Chondrocyte (in vitro differentiated cells): ENCODE results near the gene CACNA1C. TPM values are rescaled to one million over a fixed set of nuclear protein-coding genes. Genes with fewer than 3 reads are reported as not detected.

Experiments used
- DNase-seq: peaks from one replicate; pipeline ENCODE4 v3.0.0; 2021; ENCODE audit warnings: mixed read lengths, low spot score
- H3K27ac Mint-ChIP-seq: one replicate; pipeline ENCODE4 v1.8.0; 2021; ENCODE audit warnings: mild to moderate bottlenecking, moderate library complexity, mixed read lengths; ENCODE audit not compliant: unreplicated experiment
- H3K27me3 Mint-ChIP-seq: 2 replicates; pipeline ENCODE4 v1.8.0; 2021; ENCODE audit warnings: low read depth, mixed read lengths
- H3K36me3 Mint-ChIP-seq: 2 replicates; pipeline ENCODE4 v1.8.0; 2021; ENCODE audit warnings: low read depth, mixed read lengths
- H3K4me1 Mint-ChIP-seq: 2 replicates; pipeline ENCODE4 v1.8.0; 2021; ENCODE audit warnings: low read depth, mild to moderate bottlenecking, mixed read lengths
- H3K4me3 Mint-ChIP-seq: one replicate; pipeline ENCODE4 v1.8.0; 2021; ENCODE audit warnings: mild to moderate bottlenecking, moderate library complexity, mixed read lengths; ENCODE audit not compliant: unreplicated experiment
- H3K9me3 Mint-ChIP-seq: 2 replicates; pipeline ENCODE4 v1.8.0; 2021; ENCODE audit warnings: low read depth, mixed read lengths
- long read RNA-seq: library from polyadenylated mRNA; stranded (forward); transcript quantifications from one replicate; pipeline ENCODE4 v2.0.0, GENCODE V29; 2021
- total RNA-seq: library from RNA; stranded (reverse); gene quantifications from 3 replicates; pipeline ENCODE4 v1.2.1, GENCODE V29; 2021
- TF ChIP-seq, protein P1 (sequence below): fragments of 200-600 bp; sonication (generic); IDR thresholded peaks from 2 replicates; pipeline ENCODE4 v1.5.0; 2021; ENCODE audit warnings: antibody characterized with exemption, mild to moderate bottlenecking, moderate library complexity

The CACNA1C gene
- 27.0 to 48.5 TPM (median 27.0 TPM) in 3 replicates for total RNA-seq
- long read RNA-seq, partial matches to known transcripts: 11 of 20 reads
- long read RNA-seq, other reads (novel, unspliced or antisense): 9 of 20 reads

- Mint-ChIP-seq H3K27me3 (peaks cover 10% of the 10 kb centered on the region), H3K9me3 (no peaks in the 10 kb centered on the region), H3K36me3 (no peaks in the 10 kb centered on the region), H3K27ac (peak within 1 kb of the TSS; percentile 38), H3K4me3 (peak within 1 kb of the TSS; percentile 79), H3K4me1 (peaks cover 49% of the 10 kb centered on the region)
- no peak for DNase-seq
- TF ChIP-seq, protein P1, sequence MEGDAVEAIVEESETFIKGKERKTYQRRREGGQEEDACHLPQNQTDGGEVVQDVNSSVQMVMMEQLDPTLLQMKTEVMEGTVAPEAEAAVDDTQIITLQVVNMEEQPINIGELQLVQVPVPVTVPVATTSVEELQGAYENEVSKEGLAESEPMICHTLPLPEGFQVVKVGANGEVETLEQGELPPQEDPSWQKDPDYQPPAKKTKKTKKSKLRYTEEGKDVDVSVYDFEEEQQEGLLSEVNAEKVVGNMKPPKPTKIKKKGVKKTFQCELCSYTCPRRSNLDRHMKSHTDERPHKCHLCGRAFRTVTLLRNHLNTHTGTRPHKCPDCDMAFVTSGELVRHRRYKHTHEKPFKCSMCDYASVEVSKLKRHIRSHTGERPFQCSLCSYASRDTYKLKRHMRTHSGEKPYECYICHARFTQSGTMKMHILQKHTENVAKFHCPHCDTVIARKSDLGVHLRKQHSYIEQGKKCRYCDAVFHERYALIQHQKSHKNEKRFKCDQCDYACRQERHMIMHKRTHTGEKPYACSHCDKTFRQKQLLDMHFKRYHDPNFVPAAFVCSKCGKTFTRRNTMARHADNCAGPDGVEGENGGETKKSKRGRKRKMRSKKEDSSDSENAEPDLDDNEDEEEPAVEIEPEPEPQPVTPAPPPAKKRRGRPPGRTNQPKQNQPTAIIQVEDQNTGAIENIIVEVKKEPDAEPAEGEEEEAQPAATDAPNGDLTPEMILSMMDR: peak; percentile 69
Measured at GRCh38 chr12:2052826-2053678, at the start of gene CACNA1C. Gene CACNA1C, plus strand, starts transcription at chr12:2052987. Its CDS starts 576 bp downstream, at chr12:2053563.

GRCh38 chr12:2003676-2004112 lies 49.1 kb upstream of the CACNA1C start:
- Mint-ChIP-seq H3K4me1 (peaks cover 35% of the 10 kb centered on the region), H3K27ac (peak overlapping the region; percentile 98), H3K36me3 (no peaks in the 10 kb centered on the region)

DNA sequence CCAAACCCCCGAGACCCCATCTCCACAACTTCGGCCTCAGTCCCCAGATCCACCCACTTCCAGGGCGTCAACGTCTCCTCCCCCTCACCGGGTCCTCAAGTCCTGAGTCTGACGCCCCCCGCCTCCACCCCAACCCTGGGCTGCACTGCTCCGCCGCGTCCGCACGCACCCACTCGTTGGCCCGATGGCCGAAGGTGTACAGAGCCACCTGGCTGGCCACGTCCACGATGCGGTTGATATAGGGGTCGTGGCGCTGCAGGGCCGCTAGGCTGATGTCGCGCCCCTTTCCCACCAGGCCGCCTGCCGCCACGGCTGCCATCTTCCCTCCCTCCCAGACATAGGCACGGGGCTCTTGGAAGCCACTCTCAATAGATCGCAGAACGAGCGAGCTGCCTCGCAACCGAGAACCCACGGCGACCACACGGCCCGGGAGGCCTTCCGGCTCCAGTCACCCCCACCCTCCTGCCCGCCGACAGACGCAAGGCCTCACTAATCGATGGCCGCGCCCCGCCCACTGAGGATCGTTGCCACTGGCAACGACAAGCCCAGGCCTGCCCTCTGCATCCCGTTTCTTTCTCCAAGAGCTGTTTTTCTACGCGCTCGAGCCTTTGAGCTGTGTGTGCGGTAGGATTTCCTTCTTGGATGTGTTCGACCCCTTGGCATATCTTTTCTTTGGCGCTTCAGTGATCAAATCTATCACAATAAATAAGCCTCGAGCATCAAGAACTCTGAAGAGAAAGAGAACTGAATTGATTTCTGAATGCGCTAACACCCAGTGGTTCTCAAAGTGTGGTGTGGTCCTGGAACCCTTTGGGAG lies 48.5 kb upstream of the CACNA1C start, which contains the start of gene DCP1B:
Gene DCP1B, minus strand, starts transcription at position 345 of the 817 bp plus-strand sequence. Its CDS starts 26 bp downstream, at position 319.
- Mint-ChIP-seq H3K27ac (peak within 1 kb of the TSS; percentile 98), H3K9me3 (no peaks in the 10 kb centered on the region)

More at GRCh38 chr12:2003676-2004112, 49.1 kb upstream of the CACNA1C start:
- Mint-ChIP-seq H3K27me3 (no peaks in the 10 kb centered on the region), H3K9me3 (no peaks in the 10 kb centered on the region), H3K4me3 (peak overlapping the region; percentile 94)
- DNase-seq: no peak
- TF ChIP-seq, protein P1: no peak

GRCh38 chr12:2008677-2009076 lies 44.1 kb upstream of the CACNA1C start:
- DNase-seq: no peak
- TF ChIP-seq, protein P1: no peak
- no peaks in the 10 kb centered on the region for H3K36me3 Mint-ChIP-seq
- H3K27ac Mint-ChIP-seq: no peak overlapping the region
- peaks cover 11% of the 10 kb centered on the region for H3K4me1 Mint-ChIP-seq
- no peaks in the 10 kb centered on the region for H3K27me3 Mint-ChIP-seq
- H3K9me3 Mint-ChIP-seq: no peaks in the 10 kb centered on the region
- no peak overlapping the region for H3K4me3 Mint-ChIP-seq

More for the DNA sequence above, 48.5 kb upstream of the CACNA1C start, which contains the start of gene DCP1B:
- no peaks in the 10 kb centered on the region for H3K36me3 Mint-ChIP-seq
- H3K4me1 Mint-ChIP-seq: peaks cover 35% of the 10 kb centered on the region
- TF ChIP-seq, protein P1: peak; percentile 40
- H3K27me3 Mint-ChIP-seq: no peaks in the 10 kb centered on the region
- DNase-seq: peak; percentile 99
- peak within 1 kb of the TSS; percentile 94 for H3K4me3 Mint-ChIP-seq

- H3K4me3 Mint-ChIP-seq: no peak overlapping the region
- DNase-seq: no peak
- peaks cover 7% of the 10 kb centered on the region for H3K4me1 Mint-ChIP-seq
- TF ChIP-seq, protein P1: peak; percentile 20
- H3K36me3 Mint-ChIP-seq: no peaks in the 10 kb centered on the region
- no peaks in the 10 kb centered on the region for H3K27me3 Mint-ChIP-seq
- H3K27ac Mint-ChIP-seq: no peak overlapping the region
- no peaks in the 10 kb centered on the region for H3K9me3 Mint-ChIP-seq
Measured at GRCh38 chr12:2009623-2010022, 43.2 kb upstream of the CACNA1C start.
